Thyroid gland (tissue), 4 donors: ENCODE results near the gene FOXP1. TPM values are rescaled to one million over a fixed set of nuclear protein-coding genes. Genes with fewer than 3 reads are reported as not detected.

Experiments
- DNase-seq, 2 donors: peaks; one replicate each; pipeline ENCODE4 v3.0.0-alpha.2; 2019
- H3K27ac ChIP-seq, 3 donors: fragments of 200-600 bp; sonication (generic); 1 replicate in 2 of 3; 2 replicates in 1 of 3; pipeline ENCODE4 v1.5.1; 2016 to 2019; ENCODE audit warnings: mild to moderate bottlenecking in 1 of 3, moderate library complexity in 1 of 3
- H3K27me3 ChIP-seq: fragments of 200-600 bp; sonication (generic); one replicate; pipeline ENCODE4 v1.5.1; 2019
- H3K36me3 ChIP-seq, 2 donors: fragments of 200-600 bp; sonication (generic); one replicate each; pipeline ENCODE4 v1.5.1; 2016 to 2019
- H3K4me1 ChIP-seq, 2 donors: fragments of 200-600 bp; sonication (generic); one replicate each; pipeline ENCODE4 v1.5.1; 2017 to 2019
- H3K4me3 ChIP-seq, 3 donors: fragments of 200-600 bp; sonication (generic); replicated peaks in 1 of 3; 1 replicate in 2 of 3; 2 replicates in 1 of 3; pipeline ENCODE4 v1.5.1; 2016; ENCODE audit warnings: mild to moderate bottlenecking in 1 of 3
- H3K9me3 ChIP-seq: fragments of 200-600 bp; sonication (generic); one replicate; pipeline ENCODE4 v1.5.1; 2017
- CTCF ChIP-seq, 6 experiments: fragments of 200-600 bp in 3 of 6; fragments of 450-650 bp in 3 of 6; sonication (generic) in 3 of 6; IDR thresholded peaks; one replicate each; pipeline ENCODE4 v1.5.1; 2016 to 2019; ENCODE audit warnings: antibody characterized with exemption in 6 of 6, mild to moderate bottlenecking in 2 of 6, inconsistent platforms in 1 of 6, moderate library complexity in 1 of 6
- POLR2A ChIP-seq, 2 donors: fragments of 450-650 bp; IDR thresholded peaks; one replicate each; pipeline ENCODE4 v1.6.1; 2017; ENCODE audit warnings: antibody characterized with exemption in 2 of 2, mild to moderate bottlenecking in 2 of 2, moderate library complexity in 1 of 2
- WGBS, 2 donors: methylation state at CpG; one replicate each; pipeline ENCODE4 v1.1.5; 2017; 5-methylcytosine and 5-hydroxymethylcytosine counted together
- intact Hi-C: fragments of 100-400 bp; cut with DNase I; formaldehyde crosslinking; loops from one replicate; pipeline ENCODE4 v1.15.1; 2023
- total RNA-seq, 4 donors: library from RNA; depleted of rRNA; stranded (reverse); fragments of >200 nt; gene quantifications; one replicate each; pipeline ENCODE4 v1.2.3, GENCODE V29; 2016

FOXP1 gene
- total RNA-seq, 4 donors from 2014 or later, result 111 to 187 (median 141) TPM

GRCh38 chr3:71332813-71333212, 250.7 kb downstream of the FOXP1 start:
- Histone ChIP-seq H3K27me3 (no peaks in the 10 kb centered on the region), H3K36me3 (no peaks in the 10 kb centered on the region), H3K4me1 (no peaks in the 10 kb centered on the region), H3K27ac (no peak overlapping the region), H3K4me3 (no peak overlapping the region), H3K9me3 (no peaks in the 10 kb centered on the region)
- intact Hi-C loops, result no loop called here
- DNase-seq, result no peak
- 76 to 83% methylated on average over 4 of the region's 4 CpGs for WGBS, 2 donors
- TF ChIP-seq CTCF (IDR thresholded peaks at IDR 0.05) (no peak), POLR2A (IDR thresholded peaks at IDR 0.05) (no peak)

- Histone ChIP-seq H3K4me3 (no peak overlapping the region), H3K4me1 (no peaks in the 10 kb centered on the region), H3K9me3 (no peaks in the 10 kb centered on the region), H3K27me3 (no peaks in the 10 kb centered on the region), H3K36me3 (no peaks in the 10 kb centered on the region), H3K27ac (no peak overlapping the region)
- no peak for DNase-seq
- TF ChIP-seq CTCF (IDR thresholded peaks at IDR 0.05), result no peak
- intact Hi-C loops, result no loop called here
- 97% methylated on average over 6 to 9 of the region's 18 CpGs for WGBS, 2 donors
Observed at GRCh38 chr3:71330909-71331308, 252.6 kb downstream of the FOXP1 start.

- Histone ChIP-seq H3K4me3 (no peak overlapping the region), H3K4me1 (no peaks in the 10 kb centered on the region), H3K9me3 (no peaks in the 10 kb centered on the region), H3K27me3 (no peaks in the 10 kb centered on the region), H3K27ac (no peak overlapping the region), H3K36me3 (no peaks in the 10 kb centered on the region)
- intact Hi-C loops, result no loop called here
- WGBS, 2 donors, result 98 to 99% methylated on average over 1 of the region's 1 CpG
- no peak for TF ChIP-seq CTCF (IDR thresholded peaks at IDR 0.05)
- TF ChIP-seq POLR2A (IDR thresholded peaks at IDR 0.05), result no peak
- DNase-seq, result no peak
Observed at GRCh38 chr3:71330505-71330904, 253.0 kb downstream of the FOXP1 start.

- WGBS, 2 donors, result 96% methylated on average over 1 of the region's 1 CpG
- no peak overlapping the region for H3K27ac ChIP-seq
- intact Hi-C loops, result no loop called here
- no peak for TF ChIP-seq POLR2A (IDR thresholded peaks at IDR 0.05)
- TF ChIP-seq CTCF (IDR thresholded peaks at IDR 0.05), result no peak
- no peaks in the 10 kb centered on the region for H3K27me3 ChIP-seq
- no peak overlapping the region for H3K4me3 ChIP-seq
- H3K9me3 ChIP-seq, result no peaks in the 10 kb centered on the region
- DNase-seq, result no peak
- H3K36me3 ChIP-seq, result no peaks in the 10 kb centered on the region
- no peaks in the 10 kb centered on the region for H3K4me1 ChIP-seq
Observed at GRCh38 chr3:71329817-71330216, 253.7 kb downstream of the FOXP1 start.

- DNase-seq, result no peak
- Histone ChIP-seq H3K4me3 (no peak overlapping the region), H3K36me3 (no peaks in the 10 kb centered on the region), H3K4me1 (no peaks in the 10 kb centered on the region), H3K27ac (no peak overlapping the region), H3K27me3 (no peaks in the 10 kb centered on the region), H3K9me3 (no peaks in the 10 kb centered on the region)
- intact Hi-C loops, result no loop called here
- no peak for TF ChIP-seq POLR2A (IDR thresholded peaks at IDR 0.05)
- TF ChIP-seq CTCF (IDR thresholded peaks at IDR 0.05), result no peak
- WGBS, 2 donors, result 96 to 97% methylated on average over 8 of the region's 8 CpGs
Observed at GRCh38 chr3:71328926-71329325, 254.6 kb downstream of the FOXP1 start.
